Lung (tissue), 12 donors: ENCODE results near the gene CMTM7. TPM values are rescaled to one million over a fixed set of nuclear protein-coding genes. Genes with fewer than 3 reads are reported as not detected.
A peak's percentile ranks its signal among the peaks of the same experiment; 100 is the strongest.

Experiments
- ATAC-seq: fragments of 200-7000 bp; cut with Tn5 transposase; one replicate; pipeline ENCODE4 v1.9.1; 2020; ENCODE audit warnings: moderate number of reproducible peaks; ENCODE audit not compliant: insufficient read depth, low FRiP score
- DNase-seq, 3 donors: peaks; one replicate each; pipeline ENCODE4 v3.0.0-alpha.2; 2013 to 2017
- H3K27ac ChIP-seq, 2 donors: one replicate each; pipeline ENCODE4 v1.5.1; 2013; ENCODE audit warnings: mild to moderate bottlenecking in 2 of 2, moderate library complexity in 2 of 2, control low read depth in 1 of 2, inconsistent platforms in 1 of 2, low read depth in 1 of 2, low read length in 1 of 2
- H3K27me3 ChIP-seq, 3 donors: one replicate each; pipeline ENCODE4 v1.5.1; 2013; ENCODE audit warnings: low read length in 2 of 3; ENCODE audit not compliant: control insufficient read depth in 3 of 3, insufficient read depth in 3 of 3
- H3K36me3 ChIP-seq, 4 donors: one replicate each; pipeline ENCODE4 v1.5.1; 2013; ENCODE audit warnings: low read length in 4 of 4, mild to moderate bottlenecking in 1 of 4, moderate library complexity in 1 of 4; ENCODE audit not compliant: control insufficient read depth in 4 of 4, insufficient read depth in 4 of 4
- H3K4me1 ChIP-seq, 5 donors: one replicate each; pipeline ENCODE4 v1.5.1; 2013; ENCODE audit warnings: low read length in 5 of 5, mild to moderate bottlenecking in 2 of 5, moderate library complexity in 1 of 5; ENCODE audit not compliant: control insufficient read depth in 5 of 5, insufficient read depth in 5 of 5
- H3K4me3 ChIP-seq: one replicate; pipeline ENCODE4 v1.5.1; 2013; ENCODE audit warnings: mild to moderate bottlenecking, control low read depth, moderate library complexity
- H3K9ac ChIP-seq, 2 donors: one replicate each; pipeline ENCODE4 v1.5.1; 2013; ENCODE audit warnings: low read length in 2 of 2, control low read depth in 1 of 2; ENCODE audit not compliant: insufficient read depth in 1 of 2
- H3K9me3 ChIP-seq, 4 donors: one replicate each; pipeline ENCODE4 v1.5.1; 2013; ENCODE audit warnings: low read length in 3 of 4, mild to moderate bottlenecking in 1 of 4, moderate library complexity in 1 of 4; ENCODE audit not compliant: control insufficient read depth in 4 of 4, insufficient read depth in 3 of 4
- CTCF ChIP-seq: IDR thresholded peaks from 2 replicates; pipeline ENCODE4 v1.5.1; 2012; ENCODE audit warnings: mild to moderate bottlenecking; ENCODE audit errors: control extremely low read depth, extremely low read depth
- WGBS, 2 donors: extraction: QIAGEN DNeasy Blood & Tissue Kit; methylation state at CpG; one replicate each; pipeline ENCODE4 v1.1.7; 2013; 5-methylcytosine and 5-hydroxymethylcytosine counted together
- polyA plus RNA-seq, 2 donors: library from polyadenylated mRNA; stranded (reverse); fragments of 200-250 nt; gene quantifications; one replicate each; pipeline ENCODE4 v1.2.1, GENCODE V29; 2013
- total RNA-seq, 2 donors: library from RNA; depleted of rRNA in 1 of 2; stranded (reverse); fragments of >200 nt in 1 of 2; gene quantifications; one replicate each; pipeline ENCODE4 v1.2.1, GENCODE V29; 2014 to 2021
- donor health status: control.
- donor health status: control.
- donor health status: Bipolar disorder and iron deficiency.
- donor health status: healthy.
- donor health status: DM: yes; HTN: yes; CAD: no.

Gene CMTM7
- total and polyA plus RNA-seq, 4 donors: 33.1 to 46.8 (median 43.8) TPM

DNA sequence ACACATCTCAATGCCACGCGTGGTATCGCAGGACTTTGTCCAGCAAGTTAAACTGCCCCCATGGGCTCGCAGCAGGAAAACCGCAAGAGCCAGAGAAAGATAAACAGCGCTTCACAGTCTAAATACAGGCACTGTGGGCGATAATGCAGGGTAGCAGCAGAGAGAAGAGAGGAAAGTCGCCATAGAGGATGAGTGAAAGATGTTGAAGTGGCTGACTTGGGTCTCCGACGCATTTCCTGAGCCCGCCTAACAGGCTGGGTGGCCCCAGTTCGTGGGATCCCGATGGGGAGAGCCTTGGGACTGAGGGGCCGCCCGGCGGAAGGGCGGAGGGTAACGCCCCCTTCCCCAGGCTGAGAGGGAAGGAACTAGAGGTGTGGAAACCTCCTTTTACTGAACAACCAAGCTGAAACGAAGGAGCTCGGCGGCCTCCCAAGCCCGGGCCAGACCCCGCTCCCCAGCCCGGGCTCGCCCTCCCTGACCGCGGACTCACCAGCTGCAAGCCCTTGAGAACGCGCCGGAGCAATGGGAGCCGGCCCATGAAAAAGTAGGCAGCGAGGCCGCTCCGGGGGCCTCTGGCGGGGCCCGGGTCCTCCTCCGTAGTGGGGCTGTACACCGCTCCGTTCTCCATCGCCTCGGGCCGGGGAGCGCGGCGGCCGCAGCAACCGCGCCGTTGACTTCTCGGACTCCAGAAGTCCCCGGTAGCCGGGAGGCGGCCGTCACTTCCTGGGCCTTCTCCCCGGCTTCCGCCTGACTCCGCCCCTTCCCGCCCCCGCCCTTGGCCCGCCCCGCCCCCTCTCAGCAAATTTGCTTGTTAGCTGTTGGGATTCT, 110.7 kb downstream of the CMTM7 start, which contains the start of gene CMTM6:
CMTM6 (minus strand) TSS at position 735 of the 828 bp plus-strand sequence; CDS start at position 628, 107 bp downstream.
- DNase-seq (peak; percentile 91 to 93 (median 91)), ATAC-seq (peak; percentile 93)
- WGBS, 2 donors: 0% methylated on average over 60 to 61 of the region's 61 CpGs
- Histone ChIP-seq H3K9ac (peak within 1 kb of the TSS; percentile 52 to 99), H3K9me3 (no peaks in the 10 kb centered on the region), H3K4me3 (peak within 1 kb of the TSS; percentile 95), H3K27me3 (no peaks in the 10 kb centered on the region), H3K27ac (peak within 1 kb of the TSS; percentile 99 to 100), H3K36me3 (no peaks in the 10 kb centered on the region), H3K4me1 (peaks cover 0 to 11% (median 6%) of the 10 kb centered on the region in 5 donors)
- TF ChIP-seq CTCF: no peak

- no peak for DNase-seq
- WGBS, 2 donors: 1 to 3% methylated on average over 6 of the region's 6 CpGs
- Histone ChIP-seq H3K27ac (peak overlapping the region; percentile 74 to 99), H3K27me3 (no peaks in the 10 kb centered on the region), H3K4me3 (no peak overlapping the region), H3K9ac (peak overlapping the region; percentile 49 to 94), H3K36me3 (no peaks in the 10 kb centered on the region), H3K9me3 (no peaks in the 10 kb centered on the region), H3K4me1 (peaks cover 0 to 15% (median 6%) of the 10 kb centered on the region in 5 donors)
- ATAC-seq: no peak
- TF ChIP-seq CTCF: no peak
These were observed 111.3 kb downstream of the CMTM7 start for GRCh38 chr3:32502946-32503286.

Other genes starting within 250 kb of the CMTM7 start
- gene CMTM8, start 153.2 kb upstream of the CMTM7 start, total RNA-seq: 10 to 100 TPM; 15.2 to 17.0 TPM
- gene CMTM8, start 153.2 kb upstream of the CMTM7 start, polyA plus RNA-seq: 10 to 100 TPM; 16.6 to 24.5 TPM
- gene CMTM6, start 111.0 kb downstream of the CMTM7 start, total RNA-seq: 10 to 100 TPM; 63.4 to 97.4 TPM
- gene CMTM6, start 111.0 kb downstream of the CMTM7 start, polyA plus RNA-seq: 10 to 100 TPM; 27.1 to 81.0 TPM
- gene DYNC1LI1, start 179.0 kb downstream of the CMTM7 start, total RNA-seq: 10 to 100 TPM; 37.6 to 50.7 TPM
- gene DYNC1LI1, start 179.0 kb downstream of the CMTM7 start, polyA plus RNA-seq: 10 to 100 TPM; 18.3 to 29.5 TPM